Activated CD8-positive, alpha-beta memory T cell treated with anti-CD3 and anti-CD28 coated beads, Interleukin-2, amount 50 U/mL, for 24 hours (primary cell): ENCODE results near the gene NOS1AP.

Experiments used
- DNase-seq: peaks from one replicate; pipeline ENCODE4 v3.0.0-alpha.2; 2020; ENCODE audit errors: extremely low read depth

The NOS1AP gene

DNA sequence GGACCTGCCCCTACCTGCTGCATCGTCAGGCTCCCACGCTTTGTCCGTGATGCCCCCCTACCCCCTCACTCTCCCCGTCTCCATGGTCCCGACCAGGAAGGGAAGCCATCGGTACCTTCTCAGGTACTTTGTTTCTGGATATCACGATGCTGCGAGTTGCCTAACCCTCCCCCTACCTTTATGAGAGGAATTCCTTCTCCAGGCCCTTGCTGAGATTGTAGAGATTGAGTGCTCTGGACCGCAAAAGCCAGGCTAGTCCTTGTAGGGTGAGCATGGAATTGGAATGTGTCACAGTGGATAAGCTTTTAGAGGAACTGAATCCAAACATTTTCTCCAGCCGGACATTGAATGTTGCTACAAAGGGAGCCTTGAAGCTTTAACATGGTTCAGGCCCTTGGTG lies 298.3 kb downstream of the NOS1AP start:
- DNase-seq: no peak

DNA sequence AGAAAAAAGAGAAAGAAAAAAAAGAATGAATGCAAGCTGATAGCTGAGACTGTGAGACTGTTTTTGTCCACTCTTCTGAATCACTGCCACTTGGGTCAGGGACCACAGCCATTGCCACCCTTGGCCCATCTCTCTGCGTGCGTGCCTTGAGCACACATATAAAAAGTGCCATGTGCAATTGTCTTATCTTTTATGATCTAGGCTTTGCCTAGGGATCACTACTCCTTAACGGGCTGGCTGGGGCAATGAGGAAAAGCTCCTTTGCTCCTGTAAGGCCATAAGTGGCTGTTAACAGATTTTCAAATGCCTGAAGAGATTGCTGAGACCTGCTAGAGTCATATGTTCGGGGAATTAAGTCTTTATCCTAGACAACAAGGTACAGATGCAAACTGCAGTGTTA lies 299.0 kb downstream of the NOS1AP start:
- no peak for DNase-seq

DNA sequence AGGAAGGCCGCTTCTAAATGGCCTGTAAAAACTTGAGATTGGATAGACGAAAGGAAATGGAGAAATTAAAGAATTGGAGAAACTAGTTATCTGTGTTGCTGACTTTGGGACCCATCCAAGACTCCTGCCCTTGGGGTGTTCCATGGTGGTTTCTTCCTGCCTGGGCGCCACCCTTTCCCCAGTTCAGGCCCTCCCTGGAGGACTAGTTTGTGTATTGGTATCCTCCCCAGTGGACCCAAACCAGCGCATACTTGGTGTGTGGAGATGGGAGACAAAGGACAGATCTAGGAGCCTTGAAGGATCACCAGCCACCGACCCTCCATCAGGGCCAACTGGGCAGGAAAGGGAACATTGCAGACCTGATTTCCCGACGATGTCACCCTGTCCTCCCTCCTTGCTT lies 300.1 kb downstream of the NOS1AP start:
- DNase-seq: no peak

DNA sequence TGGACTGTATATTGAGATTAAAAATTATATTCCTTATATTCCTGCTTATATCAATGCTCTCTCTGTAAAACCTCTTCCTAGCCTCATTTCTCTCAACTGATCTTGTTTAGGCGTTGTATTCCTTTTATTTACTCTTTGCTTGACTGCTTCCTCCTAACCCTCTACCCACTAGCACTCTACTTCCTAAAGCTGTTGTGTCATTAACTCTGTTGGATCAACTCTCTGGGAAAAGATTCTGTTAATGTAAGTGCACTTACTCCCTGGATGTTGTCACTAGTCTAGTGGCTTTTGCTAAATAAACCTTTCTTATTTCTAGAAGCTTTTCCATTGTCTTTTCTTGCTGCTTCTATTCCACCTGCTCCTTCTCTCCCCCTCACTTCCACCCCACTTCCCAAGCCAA lies 300.7 kb downstream of the NOS1AP start:
- DNase-seq: no peak

DNA sequence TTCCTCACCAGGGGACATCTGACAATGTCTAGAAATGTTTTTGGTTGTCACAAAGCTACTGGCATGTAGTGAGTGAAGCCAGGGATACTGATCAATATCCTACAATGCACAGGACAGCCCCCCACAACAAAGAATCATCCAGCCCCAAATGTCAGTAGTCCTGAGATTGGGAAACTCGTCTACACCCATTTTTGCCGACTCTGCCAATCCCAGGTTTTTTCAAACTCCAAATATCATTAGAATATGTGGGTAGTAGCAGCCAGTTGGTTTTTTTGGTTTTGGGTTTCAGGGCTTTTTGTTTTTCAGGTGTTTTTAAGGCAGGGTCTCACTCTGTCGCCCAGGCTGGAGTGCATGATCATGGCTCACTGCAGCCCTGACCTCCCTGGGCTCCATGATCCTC lies 301.2 kb downstream of the NOS1AP start:
- DNase-seq: no peak

DNA sequence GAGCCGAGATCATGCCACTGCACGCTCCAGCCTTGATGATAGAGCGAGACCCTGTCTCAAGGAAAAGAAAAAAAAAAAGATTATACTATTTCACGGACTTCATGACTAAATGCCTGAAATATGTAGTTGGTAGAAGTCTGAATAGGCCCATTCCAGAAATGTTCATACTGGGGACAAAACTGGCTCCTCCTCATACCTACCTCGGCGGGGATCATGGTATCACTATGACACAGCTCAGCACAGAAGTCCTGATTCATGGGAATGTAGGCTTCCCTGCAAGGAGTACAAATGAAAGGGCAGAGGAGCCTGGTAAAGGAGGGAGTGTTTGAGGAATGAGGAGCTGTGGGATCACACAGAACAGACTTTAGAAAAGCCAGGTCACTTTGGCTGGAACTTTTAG lies 302.1 kb downstream of the NOS1AP start:
- DNase-seq: no peak

DNA sequence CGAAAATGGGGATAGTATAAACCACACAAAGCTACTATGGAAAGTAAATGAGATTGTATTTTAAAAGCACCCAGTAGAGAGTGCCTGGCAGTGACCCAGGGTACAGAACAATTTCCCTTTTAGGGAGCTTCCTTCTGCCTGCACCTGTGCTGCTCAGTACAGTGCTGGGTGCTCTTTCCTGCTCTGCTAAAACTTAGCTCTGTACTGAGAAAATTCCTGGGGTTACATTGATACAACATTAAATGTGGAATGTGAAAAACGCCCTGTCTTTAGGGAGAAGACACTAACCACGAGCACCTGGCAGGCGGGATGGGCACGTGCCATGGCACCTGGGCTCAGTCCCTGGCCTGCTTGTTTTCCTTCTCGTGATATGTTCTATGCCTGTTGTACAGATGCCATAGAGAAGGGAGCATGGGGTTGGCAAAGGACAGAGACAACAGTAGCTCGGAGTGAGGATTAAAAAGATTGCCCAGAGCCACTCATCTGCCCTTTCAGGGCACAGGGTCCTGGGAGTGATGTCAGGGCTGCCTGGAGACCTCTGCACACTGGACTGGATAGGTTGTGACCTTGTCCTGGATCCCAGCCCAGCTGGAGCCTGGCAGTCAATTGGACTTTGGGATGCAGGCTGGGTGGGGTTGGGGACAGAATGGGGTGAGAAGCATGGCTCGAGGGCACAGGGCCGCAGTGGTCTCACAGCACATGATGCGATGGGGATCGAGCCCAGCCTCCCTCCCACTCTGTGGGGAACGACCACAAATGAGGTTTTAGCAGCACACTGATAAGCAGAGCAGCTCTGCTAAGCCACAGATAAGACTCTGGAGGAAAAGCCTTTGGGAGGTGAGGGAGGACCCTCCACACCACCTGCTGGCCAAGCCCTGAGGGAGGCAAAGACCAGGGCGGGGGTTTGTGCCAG lies 302.9 kb downstream of the NOS1AP start:
- no peak for DNase-seq

DNA sequence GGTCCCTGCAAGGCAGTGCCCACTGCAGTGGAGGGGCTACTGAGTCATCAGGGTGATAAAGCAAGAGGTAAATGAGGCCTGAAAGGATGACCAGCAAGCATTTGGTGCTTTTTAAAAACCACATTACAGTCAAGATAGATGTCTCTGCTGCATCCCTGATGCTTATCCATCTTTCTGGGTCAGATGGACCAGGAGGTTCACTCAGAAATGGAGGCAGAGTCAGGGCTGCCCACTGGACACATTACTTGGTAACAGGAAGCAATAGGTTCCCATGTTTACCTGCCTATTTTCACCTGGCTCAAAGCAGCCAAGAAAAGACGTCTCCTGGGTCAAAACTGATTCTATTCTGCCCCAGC lies 303.6 kb downstream of the NOS1AP start:
- DNase-seq: no peak

DNA sequence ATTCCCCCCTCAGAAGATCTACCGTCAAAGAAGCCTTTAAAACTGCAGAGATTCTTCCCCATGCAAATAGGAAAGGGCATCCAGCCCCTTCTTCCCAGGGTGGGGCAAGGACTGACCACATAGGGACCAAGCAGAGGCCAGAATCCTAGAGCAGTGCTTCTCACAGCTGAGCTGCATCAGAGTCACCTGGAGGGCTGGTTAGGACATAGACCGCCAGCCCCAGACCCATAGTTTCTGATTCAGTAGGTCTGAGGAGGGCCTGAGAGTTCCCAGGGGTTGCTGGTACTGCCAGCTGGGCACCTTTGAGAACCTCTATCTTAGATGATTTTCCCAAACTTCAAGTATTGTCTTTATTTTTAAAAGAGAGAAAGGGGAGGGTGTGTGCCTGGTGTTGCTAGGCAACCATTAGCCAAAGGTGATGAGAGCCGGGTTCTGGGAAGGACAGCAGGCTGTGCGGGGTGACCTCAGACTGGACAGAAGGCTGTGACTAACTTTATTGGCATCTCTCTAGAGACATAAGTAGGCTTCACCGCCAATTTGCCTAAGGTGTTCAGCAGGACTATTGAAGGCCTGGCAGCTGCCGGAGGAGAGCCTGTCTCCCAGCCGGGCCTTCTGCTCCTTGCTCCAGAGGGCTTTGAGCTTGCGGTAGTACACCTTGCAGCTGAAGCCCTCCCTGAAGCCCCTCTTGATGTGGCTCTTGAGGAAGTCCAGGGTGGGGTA lies 304.2 kb downstream of the NOS1AP start:
- DNase-seq: no peak

DNA sequence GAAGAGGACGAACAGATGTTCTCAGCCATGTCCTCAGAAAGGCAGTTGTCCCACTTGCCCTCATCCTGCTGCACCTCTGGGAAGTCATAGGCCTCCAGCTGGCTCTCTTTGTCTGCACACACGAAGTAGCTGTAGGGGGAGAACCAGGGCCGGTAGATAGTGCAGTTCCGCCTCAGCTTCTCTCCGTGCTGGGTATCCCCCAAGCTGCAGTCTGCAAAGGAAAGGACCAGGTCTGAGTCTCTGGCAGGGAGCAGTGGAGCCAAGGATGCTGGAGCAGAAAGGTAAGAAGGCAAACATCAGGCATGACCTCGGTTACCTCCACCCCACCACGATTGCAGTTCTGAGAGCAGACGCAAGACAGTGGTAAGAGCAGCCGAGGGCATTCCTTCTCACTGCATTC lies 304.9 kb downstream of the NOS1AP start:
- no peak for DNase-seq

DNA sequence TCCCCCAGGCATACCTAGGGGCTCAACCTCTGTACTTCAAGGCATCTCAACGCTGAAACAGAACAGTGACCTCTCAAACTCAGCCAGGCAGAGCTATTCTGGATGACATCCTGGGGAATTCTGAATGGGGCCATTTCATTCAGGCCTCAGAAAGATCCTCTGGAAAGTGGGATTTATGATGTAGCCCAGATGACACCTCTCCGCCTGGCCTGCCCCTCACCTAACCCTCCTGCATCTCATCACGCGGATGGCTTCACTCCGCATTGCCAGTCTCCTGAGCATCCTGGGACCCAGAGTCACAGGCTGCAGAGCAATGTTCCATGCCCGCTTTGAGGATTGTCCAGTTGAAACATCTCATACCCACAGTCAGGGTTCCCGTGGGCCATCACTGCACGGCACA lies 306.0 kb downstream of the NOS1AP start:
- no peak for DNase-seq

DNA sequence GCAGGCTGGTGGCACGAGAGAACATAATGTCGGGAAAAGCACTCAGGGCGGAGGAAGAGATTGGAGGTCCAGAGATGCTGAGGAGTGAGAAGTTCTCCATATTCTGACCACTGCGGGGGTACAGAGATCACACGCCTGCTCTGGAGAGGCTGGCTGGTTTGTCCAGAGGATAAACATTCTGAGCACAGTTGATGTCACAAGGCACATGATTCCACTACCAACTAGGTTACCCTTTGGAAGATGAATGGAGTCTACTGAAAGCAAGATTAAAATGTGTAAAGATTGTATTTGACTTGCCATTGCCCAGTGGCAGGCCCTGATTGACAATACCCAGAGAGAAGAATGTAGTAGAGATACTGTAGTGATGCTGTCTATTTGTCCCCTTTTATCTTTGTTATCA lies 307.2 kb downstream of the NOS1AP start, which contains the start of gene SPATA46:
SPATA46 (minus strand) TSS at position 164 of the 400 bp plus-strand sequence; CDS start at position 100, 64 bp downstream.
- no peak for DNase-seq

DNA sequence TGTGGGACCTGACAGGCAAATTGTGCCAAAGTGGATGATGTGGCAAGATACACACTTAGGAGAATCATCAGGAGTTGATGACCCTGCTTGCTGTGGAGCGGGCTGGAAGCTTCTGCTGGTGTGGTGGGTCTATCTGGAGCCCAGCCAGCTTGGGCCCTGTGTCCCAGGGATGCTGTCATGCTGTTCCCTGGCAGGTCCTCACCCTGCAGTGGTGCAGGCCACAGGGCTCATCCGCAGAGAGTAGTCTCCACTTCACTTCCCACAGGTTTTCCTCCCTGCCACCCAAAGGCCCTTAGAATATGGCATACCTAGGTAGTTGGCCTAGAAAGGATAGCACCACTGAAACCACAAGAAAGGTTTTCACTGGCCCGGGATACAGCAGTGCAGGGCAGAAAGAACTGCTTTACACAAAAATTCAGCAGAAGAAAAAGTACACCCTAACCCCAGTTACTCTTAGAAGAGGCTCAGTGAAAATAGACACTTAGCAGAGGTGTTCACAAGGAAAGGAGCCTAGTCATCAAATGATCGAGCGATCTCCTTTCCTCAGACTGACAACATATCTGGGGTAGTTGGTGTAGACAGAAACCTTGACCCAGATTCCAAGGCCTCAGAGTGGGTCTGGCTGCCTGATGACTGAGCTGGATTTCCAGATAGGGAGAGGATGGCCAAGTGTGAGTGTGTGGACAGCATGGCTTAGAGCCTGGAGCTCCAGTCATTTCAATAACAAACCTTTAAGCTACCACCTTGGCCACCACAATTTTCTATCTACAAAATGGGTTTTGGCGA lies 310.8 kb downstream of the NOS1AP start:
- DNase-seq: no peak

DNA sequence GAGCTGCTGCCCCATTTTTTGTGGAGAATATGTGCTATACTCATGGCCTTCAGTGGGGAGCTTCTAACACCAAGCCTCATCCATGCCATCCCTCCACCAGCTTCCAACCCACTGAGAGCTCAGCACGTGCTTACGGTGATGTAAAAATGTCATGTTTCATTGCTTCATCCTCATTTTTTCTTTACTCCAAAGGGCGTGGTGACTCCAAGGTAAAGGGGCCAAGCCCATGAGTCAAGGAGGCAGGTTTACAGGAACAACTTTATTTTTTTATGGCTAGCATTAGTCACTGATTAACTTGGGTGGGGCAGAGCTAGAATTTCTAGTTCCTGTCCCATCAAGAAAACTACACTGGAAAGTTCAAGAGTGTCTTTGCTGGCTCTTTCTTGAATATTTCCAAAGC lies 311.9 kb downstream of the NOS1AP start, which contains the start of gene C1orf226:
C1orf226 (plus strand) TSS at position 346 of the 400 bp plus-strand sequence. CDS start 174 bp downstream, outside the sequence.
- no peak for DNase-seq

DNA sequence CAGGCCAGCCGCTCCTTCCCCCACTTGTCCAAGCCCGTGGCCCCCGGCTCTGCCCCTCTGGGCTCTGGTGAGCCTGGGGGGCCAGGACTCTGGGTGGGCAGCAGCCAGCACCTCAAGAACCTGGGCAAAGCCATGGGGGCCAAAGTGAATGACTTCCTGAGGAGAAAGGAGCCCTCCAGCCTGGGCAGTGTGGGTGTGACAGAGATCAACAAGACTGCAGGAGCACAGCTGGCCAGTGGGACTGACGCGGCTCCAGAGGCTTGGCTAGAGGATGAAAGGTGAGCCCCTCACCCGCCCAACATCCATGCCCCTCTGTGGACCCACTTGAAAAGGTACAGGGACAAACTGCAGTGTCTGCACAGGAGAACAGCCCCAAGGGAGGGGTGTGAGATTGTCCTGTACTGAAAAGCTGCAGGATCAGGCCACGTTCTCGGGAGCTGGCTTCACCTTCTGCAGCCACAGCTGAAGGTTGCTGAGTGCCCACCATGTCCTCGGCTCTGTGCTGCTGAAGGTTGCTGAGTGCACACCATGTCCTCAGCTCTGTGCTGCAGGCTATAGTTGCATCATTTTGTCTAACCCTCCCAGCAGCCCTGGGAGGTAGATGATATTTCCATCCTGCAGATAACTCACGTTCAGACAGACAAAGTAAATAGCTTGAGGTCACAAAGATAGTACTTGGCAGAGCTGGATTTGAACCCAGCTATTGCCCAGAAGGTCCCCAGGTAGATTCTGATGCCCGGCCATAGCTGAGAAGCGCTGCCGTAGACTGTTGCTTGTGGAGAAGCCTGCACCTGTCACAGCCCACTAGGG lies 312.7 kb downstream of the NOS1AP start:
- no peak for DNase-seq

DNA sequence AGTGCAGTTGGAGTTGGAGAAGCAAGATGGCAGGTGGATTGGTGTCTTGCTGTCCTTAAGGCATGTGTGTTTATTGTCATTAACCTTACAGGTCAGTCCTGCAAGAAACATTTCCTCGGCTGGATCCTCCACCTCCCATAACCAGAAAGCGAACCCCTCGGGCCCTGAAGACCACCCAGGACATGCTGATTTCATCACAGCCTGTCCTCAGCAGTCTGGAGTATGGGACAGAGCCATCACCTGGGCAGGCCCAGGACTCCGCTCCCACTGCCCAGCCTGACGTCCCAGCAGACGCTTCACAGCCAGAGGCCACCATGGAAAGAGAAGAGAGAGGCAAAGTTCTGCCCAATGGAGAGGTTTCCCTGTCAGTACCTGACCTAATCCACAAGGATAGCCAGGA lies 313.6 kb downstream of the NOS1AP start:
- DNase-seq: no peak

DNA sequence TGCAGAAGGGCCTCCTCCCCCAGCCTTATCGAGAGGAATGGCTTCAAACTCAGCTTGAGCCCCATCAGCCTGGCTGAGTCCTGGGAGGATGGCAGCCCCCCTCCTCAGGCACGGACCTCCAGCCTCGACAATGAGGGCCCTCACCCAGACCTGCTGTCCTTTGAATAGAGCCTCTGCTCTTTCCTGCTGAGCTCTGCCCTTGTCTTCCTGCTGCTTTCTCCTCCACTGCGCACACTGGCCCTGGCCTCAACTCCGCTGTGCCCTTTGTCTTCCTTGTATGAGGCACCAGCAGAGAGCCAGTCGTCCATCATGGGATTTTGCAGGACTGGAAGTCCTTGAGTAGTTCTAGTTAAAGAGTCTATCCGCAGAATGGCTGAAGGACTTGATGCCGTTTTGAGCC lies 314.0 kb downstream of the NOS1AP start:
- no peak for DNase-seq

DNA sequence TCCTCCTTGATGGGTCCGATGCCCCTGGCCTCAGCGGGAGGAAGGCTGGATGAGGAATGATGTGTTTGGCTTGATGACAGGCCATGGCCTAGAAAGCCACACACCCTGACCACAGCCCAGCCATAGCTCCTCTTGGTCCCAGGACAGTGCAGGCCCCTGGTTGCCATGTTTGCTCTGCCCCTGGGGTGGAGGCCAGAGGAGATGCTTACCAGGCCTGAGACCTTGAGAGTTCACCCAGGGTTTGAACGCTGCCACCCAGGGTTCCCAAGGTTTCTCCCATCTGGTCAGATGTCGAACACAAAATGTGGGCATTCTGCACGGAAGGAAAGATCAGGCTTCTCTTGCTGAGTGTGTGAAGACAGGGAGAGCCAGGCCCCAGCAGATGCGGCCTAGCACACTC lies 314.6 kb downstream of the NOS1AP start:
- no peak for DNase-seq

DNA sequence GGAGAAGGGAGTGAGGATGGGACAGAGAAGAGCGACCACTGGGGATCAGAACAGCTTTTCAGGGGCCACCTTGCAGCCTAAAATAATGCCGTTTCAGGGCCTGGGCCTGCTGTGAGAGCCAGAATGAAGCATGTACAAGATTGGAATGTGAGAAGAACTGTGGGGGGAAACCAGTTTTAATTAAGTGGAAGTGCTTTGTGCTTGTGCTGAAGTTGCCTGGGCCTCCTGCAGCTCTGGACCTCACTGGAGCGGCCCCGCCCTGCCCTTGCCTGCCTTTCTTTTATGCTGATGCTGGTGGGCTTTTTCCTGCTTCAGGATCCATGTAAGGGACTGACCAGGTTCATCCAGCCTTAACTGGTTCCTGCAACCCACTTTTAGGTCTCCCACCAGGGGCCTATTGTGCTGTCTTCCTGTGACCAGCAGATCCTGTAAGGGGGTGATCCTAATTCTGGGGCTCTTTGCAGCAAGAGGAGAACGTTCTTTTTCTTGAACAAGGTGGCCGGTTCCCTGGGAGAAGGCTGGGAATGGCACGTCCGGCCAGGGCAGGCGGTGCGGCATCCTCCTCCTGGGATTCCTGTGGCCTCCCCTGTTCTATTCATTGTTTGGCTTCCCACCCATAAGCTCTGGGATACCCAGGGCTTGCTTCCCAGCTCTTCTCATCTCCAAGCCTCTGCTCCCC lies 315.2 kb downstream of the NOS1AP start:
- DNase-seq: no peak

DNA sequence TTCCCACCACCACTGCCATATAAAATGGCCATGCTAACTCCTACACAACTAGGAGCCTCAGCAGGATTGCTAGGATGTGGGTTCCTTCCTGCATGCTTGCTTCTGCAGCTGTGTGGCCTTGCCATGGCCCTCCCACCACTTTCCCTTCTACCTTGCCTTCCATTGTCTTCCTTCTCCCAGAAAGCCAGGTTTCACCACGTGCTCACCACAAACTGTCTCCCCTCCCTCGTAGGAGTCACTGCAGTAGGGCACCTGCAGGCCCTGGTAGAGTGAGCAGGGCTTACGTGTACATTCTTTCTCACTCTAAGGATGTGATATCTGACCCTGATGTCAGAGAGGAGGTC lies 315.8 kb downstream of the NOS1AP start:
- no peak for DNase-seq

DNA sequence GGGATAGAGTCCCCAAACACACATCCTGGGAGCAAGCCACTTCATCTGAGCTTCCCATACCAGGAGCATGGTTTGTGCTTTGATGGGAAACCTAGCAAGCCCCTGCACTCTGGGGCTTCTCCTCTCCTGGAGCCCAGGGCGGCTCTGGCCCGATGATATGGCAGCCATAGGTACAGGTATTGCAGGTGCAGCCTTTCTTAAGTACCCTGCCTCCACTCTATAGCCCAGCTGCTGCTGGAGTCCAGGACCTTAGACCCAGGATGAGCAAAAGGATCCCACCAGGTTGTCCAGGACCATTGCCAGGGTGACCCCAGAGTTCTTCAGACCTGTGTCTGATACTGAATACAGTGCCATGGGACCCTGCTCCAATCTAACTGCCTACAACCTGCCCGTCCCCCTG lies 316.2 kb downstream of the NOS1AP start:
- no peak for DNase-seq
